GM10266 (cell line): ENCODE data around the gene EME1.

ENCODE experiments used
- DNase-seq: peaks from one replicate; pipeline ENCODE4 v3.0.0; 2012; ENCODE audit errors: extremely low spot score
- TF ChIP-seq, protein P1 (sequence below): IDR thresholded peaks from 2 replicates; pipeline ENCODE4 v1.5.1; 2012; ENCODE audit warnings: mild to moderate bottlenecking, low read depth; ENCODE audit not compliant: control insufficient read depth, insufficient read depth; ENCODE audit errors: missing control alignments

Gene EME1

GRCh38 chr17:50344731-50345365, 28.2 kb upstream of the EME1 start:
- DNase-seq, result peak; percentile 24
- TF ChIP-seq, protein P1, sequence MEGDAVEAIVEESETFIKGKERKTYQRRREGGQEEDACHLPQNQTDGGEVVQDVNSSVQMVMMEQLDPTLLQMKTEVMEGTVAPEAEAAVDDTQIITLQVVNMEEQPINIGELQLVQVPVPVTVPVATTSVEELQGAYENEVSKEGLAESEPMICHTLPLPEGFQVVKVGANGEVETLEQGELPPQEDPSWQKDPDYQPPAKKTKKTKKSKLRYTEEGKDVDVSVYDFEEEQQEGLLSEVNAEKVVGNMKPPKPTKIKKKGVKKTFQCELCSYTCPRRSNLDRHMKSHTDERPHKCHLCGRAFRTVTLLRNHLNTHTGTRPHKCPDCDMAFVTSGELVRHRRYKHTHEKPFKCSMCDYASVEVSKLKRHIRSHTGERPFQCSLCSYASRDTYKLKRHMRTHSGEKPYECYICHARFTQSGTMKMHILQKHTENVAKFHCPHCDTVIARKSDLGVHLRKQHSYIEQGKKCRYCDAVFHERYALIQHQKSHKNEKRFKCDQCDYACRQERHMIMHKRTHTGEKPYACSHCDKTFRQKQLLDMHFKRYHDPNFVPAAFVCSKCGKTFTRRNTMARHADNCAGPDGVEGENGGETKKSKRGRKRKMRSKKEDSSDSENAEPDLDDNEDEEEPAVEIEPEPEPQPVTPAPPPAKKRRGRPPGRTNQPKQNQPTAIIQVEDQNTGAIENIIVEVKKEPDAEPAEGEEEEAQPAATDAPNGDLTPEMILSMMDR, result no peak

- TF ChIP-seq, protein P1, result no peak
- peak; percentile 99 for DNase-seq
These were observed 27.4 kb upstream of the EME1 start, which contains the start of gene XYLT2 for GRCh38 chr17:50345432-50346312. Gene XYLT2 (plus strand): TSS chr17:50346126. CDS start chr17:50346141, 15 bp downstream.

DNA sequence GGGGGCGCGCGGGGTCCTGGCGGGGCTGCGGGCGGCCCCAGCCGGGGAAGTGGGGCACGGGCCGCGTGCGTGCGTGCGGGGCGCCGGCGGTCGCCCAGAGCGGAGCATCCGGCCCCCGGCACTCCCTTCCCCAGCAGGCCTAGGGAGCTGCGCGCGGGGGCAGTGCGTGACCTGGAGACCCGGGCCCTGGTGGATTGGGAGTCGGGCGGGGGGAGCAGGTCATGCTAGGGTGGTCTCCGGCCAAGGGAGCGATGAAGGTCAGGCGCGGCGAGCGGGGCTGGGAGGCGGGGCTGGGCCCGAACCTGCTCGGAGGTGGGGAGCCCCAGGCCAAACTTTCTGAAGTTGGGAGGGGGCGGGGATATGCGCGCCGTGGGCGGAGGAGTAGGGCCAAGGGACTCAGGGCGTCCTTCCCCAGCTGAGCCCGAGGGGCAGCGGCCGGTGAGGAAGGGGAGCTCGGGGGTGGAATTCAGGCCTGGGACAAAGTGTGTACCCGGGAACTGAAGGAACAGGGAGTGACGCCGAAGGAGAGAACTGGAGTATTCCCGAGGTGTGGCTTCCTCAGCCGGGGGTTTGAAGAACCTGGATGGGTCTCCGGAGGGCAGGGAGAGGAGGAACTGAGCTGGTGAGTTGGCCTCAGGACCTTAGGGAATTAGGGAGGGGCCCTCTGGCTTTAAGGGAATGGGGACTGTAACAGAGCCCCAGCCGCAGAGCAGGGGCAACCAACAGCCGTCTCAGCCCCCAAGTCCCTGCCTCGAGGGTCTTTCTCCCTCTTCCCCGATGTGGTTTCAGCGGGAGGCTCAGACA, 26.5 kb upstream of the EME1 start:
- TF ChIP-seq, protein P1, result no peak
- DNase-seq, result peak; percentile 80

DNA sequence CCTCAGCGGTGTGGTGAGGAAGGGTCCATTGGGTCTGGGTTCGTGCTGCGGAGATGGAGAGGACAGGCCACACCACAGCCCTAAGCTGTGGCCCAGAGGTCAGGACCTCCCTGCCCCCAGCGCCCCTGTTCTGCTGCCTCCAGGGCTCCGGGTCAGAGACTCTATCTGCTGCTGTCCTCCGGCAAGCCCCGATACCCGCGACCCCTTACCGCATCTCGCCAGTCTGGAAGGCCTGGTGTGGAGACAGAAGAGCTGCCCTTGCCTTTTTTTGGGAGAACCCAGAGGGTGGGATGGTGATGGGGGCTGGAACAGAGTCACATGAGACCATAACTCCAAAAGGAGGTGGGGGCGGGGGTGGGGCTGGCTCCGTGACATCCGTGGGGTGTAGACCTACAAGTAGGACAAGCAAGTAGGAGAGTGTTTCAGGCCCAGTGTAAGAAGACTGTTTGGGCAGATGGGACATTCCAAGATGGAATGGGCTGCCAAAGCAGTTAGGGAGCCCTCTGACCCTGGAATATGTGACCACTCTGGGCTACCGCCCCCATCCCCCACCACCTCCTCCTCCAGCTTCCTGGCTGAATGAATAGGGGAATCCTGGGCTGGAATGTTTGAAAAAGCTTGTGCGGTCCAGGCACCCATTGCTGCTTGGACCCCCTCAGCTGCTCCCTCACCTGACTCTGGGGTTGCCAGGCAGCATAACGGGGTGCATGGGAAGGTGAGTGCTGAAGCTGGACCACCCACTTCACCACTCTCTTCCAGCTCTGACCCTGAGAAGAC, 25.7 kb upstream of the EME1 start:
- TF ChIP-seq, protein P1, result no peak
- no peak for DNase-seq

DNA sequence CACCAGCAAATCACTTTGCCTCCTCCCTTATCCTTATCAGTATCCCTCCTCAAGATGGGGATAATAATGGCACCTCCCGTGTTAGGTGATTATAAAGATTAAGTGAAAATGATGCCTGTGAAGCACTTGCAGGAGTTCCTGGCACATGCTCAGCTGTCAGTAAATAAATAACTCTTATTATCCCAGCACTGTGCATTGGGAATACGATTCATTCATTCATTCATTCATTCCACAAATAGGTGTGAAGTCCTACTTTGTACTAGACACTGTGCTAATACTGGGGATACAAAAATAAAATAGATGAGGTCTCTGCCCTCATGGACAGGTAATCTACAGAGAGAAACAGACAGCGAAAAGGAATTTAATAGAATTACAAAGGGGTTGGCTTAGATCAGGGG, 25.1 kb upstream of the EME1 start:
- no peak for DNase-seq
- TF ChIP-seq, protein P1, result no peak

DNA sequence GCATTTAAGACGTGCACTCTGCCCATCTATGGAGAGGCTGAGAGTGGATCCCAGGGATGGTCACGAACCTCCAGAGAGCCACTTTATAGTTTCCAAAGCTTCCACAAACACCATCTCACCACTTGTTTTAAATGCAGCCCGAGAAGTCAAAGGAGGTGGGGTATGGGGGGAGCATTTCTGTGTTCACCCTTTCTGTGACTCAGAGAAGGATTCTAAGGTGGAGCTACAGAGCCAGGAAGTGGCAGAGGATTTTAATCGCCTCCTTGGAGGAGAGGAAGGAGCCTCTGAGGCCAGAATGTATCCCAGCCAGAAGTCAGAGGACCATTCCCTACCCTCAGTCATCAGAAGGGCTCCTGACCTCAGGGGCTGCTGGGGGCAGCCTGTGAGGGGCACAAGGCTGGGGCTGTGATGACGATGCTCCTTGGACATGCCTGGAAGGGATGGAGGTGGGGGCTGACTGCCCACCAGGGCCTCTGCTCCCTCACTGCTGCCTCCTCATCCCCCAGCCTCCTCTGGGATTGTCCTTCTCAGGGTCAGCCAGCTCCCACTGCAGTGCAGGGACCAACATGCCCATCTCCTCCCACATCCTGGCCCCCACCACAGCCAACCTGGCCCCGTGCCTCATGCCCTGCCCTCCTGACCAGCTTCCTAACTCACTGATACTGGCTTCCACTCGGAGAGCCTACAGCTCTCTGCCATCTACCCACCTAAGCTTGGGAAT, 24.3 kb upstream of the EME1 start:
- TF ChIP-seq, protein P1, result no peak
- no peak for DNase-seq
